K562 (cell line): ENCODE results near the gene CCND3. TPM values are rescaled to one million over a fixed set of nuclear protein-coding genes. Genes with fewer than 3 reads are reported as not detected.

Source experiments
- ARID3A ChIP-seq: IDR thresholded peaks from 2 replicates; pipeline ENCODE4 v1.6.1; 2012; ENCODE audit warnings: low read depth, low read length, improper control_type of control experiment, borderline replicate concordance
- CTCF ChIP-seq, 3 experiments: IDR thresholded peaks in 2 of 3; conservative IDR thresholded peaks in 1 of 3; 2 replicates each; pipeline ENCODE4 v1.5.1; 2011 to 2012; ENCODE audit warnings: low read length in 3 of 3, mild to moderate bottlenecking in 3 of 3, control low read depth in 2 of 3, improper control_type of control experiment in 1 of 3, inconsistent platforms in 1 of 3, low read depth in 1 of 3, mixed read lengths in 1 of 3, moderate library complexity in 1 of 3; ENCODE audit not compliant: insufficient read depth in 2 of 3
- ETV6 ChIP-seq, 3 experiments: fragments of 150-350 bp in 1 of 3; sonication (generic) in 1 of 3; formaldehyde crosslinking in 1 of 3; IDR thresholded peaks; 2 replicates each; pipeline versions ENCODE4 v1.6.1 to v1.8.0; 2014 to 2022; ENCODE audit warnings: borderline replicate concordance in 2 of 3, low read depth in 2 of 3, antibody characterized with exemption in 1 of 3, low read length in 1 of 3, mild to moderate bottlenecking in 1 of 3, missing genetic modification reagents in 1 of 3
- FOXA3 ChIP-seq, 2 experiments: fragments of 450-650 bp in 1 of 2; sonication (generic) in 1 of 2; formaldehyde crosslinking; IDR thresholded peaks in 1 of 2; conservative IDR thresholded peaks in 1 of 2; 2 replicates each; pipeline versions ENCODE4 v1.4.0 to v1.8.0; 2020 to 2022; ENCODE audit warnings: mild to moderate bottlenecking in 2 of 2, missing genetic modification reagents in 1 of 2
- FOXK2 ChIP-seq, 2 experiments: fragments of 450-650 bp; IDR thresholded peaks in 1 of 2; conservative IDR thresholded peaks in 1 of 2; 2 replicates each; pipeline ENCODE4 v1.6.1; 2016; ENCODE audit warnings: low read depth in 2 of 2, mild to moderate bottlenecking in 1 of 2
- GTF2E2 ChIP-seq: fragments of 200-800 bp; sonication (Bioruptor generic); IDR thresholded peaks from 2 replicates; pipeline ENCODE4 v1.6.1; 2016; ENCODE audit warnings: missing genetic modification characterization, missing compliant biosample characterization
- HIVEP1 ChIP-seq: fragments of 250-450 bp; sonication (Bioruptor Pico); IDR thresholded peaks from 2 replicates; pipeline ENCODE4 v1.4.0; 2020; ENCODE audit warnings: mild to moderate bottlenecking
- KDM4B ChIP-seq, 2 experiments: fragments of 450-650 bp in 1 of 2; sonication (generic) in 1 of 2; IDR thresholded peaks; 2 replicates each; pipeline ENCODE4 v1.6.1; 2016 to 2017; ENCODE audit warnings: borderline replicate concordance in 2 of 2, antibody characterized with exemption in 1 of 2, low read depth in 1 of 2, mild to moderate bottlenecking in 1 of 2
- MECOM ChIP-seq: fragments of 250-450 bp; sonication (Bioruptor Pico); IDR thresholded peaks from 2 replicates; pipeline ENCODE4 v1.8.0; 2022; ENCODE audit warnings: inconsistent platforms
- MXD1 ChIP-seq: fragments of 250-450 bp; sonication (Bioruptor Pico); IDR thresholded peaks from 2 replicates; pipeline ENCODE4 v1.8.0; 2021; ENCODE audit warnings: borderline replicate concordance, mild to moderate bottlenecking, moderate library complexity; ENCODE audit not compliant: poor library complexity, severe bottlenecking
- MXI1 ChIP-seq: IDR thresholded peaks from 2 replicates; pipeline ENCODE4 v1.6.1; 2011; ENCODE audit warnings: low read depth, mild to moderate bottlenecking, improper control_type of control experiment, low read length
- POU5F1 ChIP-seq: fragments of 150-350 bp; IDR thresholded peaks from 2 replicates; pipeline ENCODE4 v1.6.1; 2014; ENCODE audit warnings: borderline replicate concordance, low read length, low read depth, mild to moderate bottlenecking; ENCODE audit not compliant: partially characterized antibody
- SPI1 ChIP-seq: IDR thresholded peaks from 2 replicates; pipeline ENCODE4 v1.6.1; 2011; ENCODE audit warnings: low read depth, low read length, control low read depth, borderline replicate concordance
- STAT5A ChIP-seq: IDR thresholded peaks from 2 replicates; pipeline ENCODE4 v1.6.1; 2012; ENCODE audit warnings: low read length, inconsistent platforms, borderline replicate concordance
- THAP7 ChIP-seq: fragments of 250-450 bp; sonication (Bioruptor Pico); IDR thresholded peaks from 2 replicates; pipeline ENCODE4 v1.5.0; 2021
- ZSCAN32 ChIP-seq: fragments of 450-650 bp; formaldehyde crosslinking; IDR thresholded peaks from 2 replicates; pipeline ENCODE4 v1.4.0; 2020; ENCODE audit warnings: mild to moderate bottlenecking, moderate library complexity
- polyA plus RNA-seq, 8 experiments: library from polyadenylated mRNA; depleted of rRNA in 4 of 8; stranded (reverse) in 5 of 8; unstranded in 3 of 8; fragments of >200 nt; fragmentation: Nextera tagmentation in 2 of 8; fragmentation: Illumina TruSeq in 1 of 8; extraction: Ambion mirVana in 2 of 8; extraction: Trizol in 1 of 8; gene quantifications; 2 replicates each; pipeline versions ENCODE4 v1.2.1 to v1.2.3, GENCODE V29; 2011 to 2014; ENCODE audit warnings: inconsistent platforms in 1 of 8, missing spikeins in 1 of 8
- total RNA-seq, 7 experiments: library from RNA; depleted of rRNA in 6 of 7; stranded (reverse); fragments of >200 nt in 6 of 7; fragmentation: Illumina TruSeq in 2 of 7; extraction: Trizol in 2 of 7; gene quantifications; 2 replicates each; pipeline versions ENCODE4 v1.2.1 to v1.2.3, GENCODE V29; 2011 to 2021; ENCODE audit warnings: low replicate concordance in 1 of 7

The CCND3 gene
- total and polyA plus RNA-seq, 9 of the 15 experiments (the other 6 are each of a cell fraction or from before 2014, with no cell fraction given) = 21.5 to 204 (median 97.4) TPM

- TF ChIP-seq MXD1 (no peak), POU5F1 (no peak), MECOM (CRISPR knock-in tag) (0 out of 2 replicates have a peak, but pooled peaks have one; percentile 5), ZSCAN32 (CRISPR knock-in tag) (peak; percentile 15; the same call in 1 of the 2 replicates), MXI1 (no peak), SPI1 (peak; percentile 16; the same call in 1 of the 2 replicates), THAP7 (CRISPR knock-in tag) (peak; percentile 60; the same call in 1 of the 2 replicates), HIVEP1 (0 out of 2 replicates have a peak, but pooled peaks have one; percentile 56), CTCF (IDR thresholded peaks at IDR 0.05 in 2 of 3, conservative IDR thresholded peaks at IDR 0.05 in 1 of 3; ENCODE audit: insufficient read depth in 2 of 3, low read depth in 1 of 3, low read length in 3 of 3) (peak in 1 of 3 experiments; percentile 9; a peak in 1 of 6 replicates), FOXA3 (CRISPR knock-in tag; conservative IDR thresholded peaks at IDR 0.05 in 1 of 2, IDR thresholded peaks at IDR 0.05 in 1 of 2) (0 out of 4 replicates have a peak, but pooled peaks of 1 of the 2 experiments have one; percentile 11), KDM4B (IDR thresholded peaks at IDR 0.05; ENCODE audit: borderline replicate concordance in 2 of 2, low read depth in 1 of 2) (no peak), GTF2E2 (tag) (0 out of 2 replicates have a peak, but pooled peaks have one; percentile 40), ETV6 (IDR thresholded peaks at IDR 0.05; ENCODE audit: borderline replicate concordance in 1 of 2, low read depth in 2 of 2, low read length in 1 of 2) (0 out of 4 replicates have a peak, but pooled peaks of 1 of the 2 experiments have one; percentile 12), ETV6 (CRISPR knock-in tag; IDR thresholded peaks at IDR 0.05; ENCODE audit: borderline replicate concordance) (no peak), FOXK2 (conservative IDR thresholded peaks at IDR 0.05 in 1 of 2, IDR thresholded peaks at IDR 0.05 in 1 of 2; ENCODE audit: low read depth in 2 of 2) (no peak), ARID3A (no peak), STAT5A (no peak)
Observed at GRCh38 chr6:41938590-41939175, 2.9 kb downstream of the CCND3 start (continued).
